Sigmoid colon (tissue), 7 donors: ENCODE data around the gene IL4. TPM values are rescaled to one million over a fixed set of nuclear protein-coding genes. Genes with fewer than 3 reads are reported as not detected.

ENCODE experiments used
- DNase-seq: peaks from one replicate; pipeline ENCODE4 v3.0.0-alpha.2; 2019
- H3K27ac ChIP-seq, 4 donors: fragments of 200-600 bp; sonication (generic); one replicate each; pipeline ENCODE4 v1.5.1; 2016 to 2019; ENCODE audit warnings: mild to moderate bottlenecking in 1 of 4
- H3K27me3 ChIP-seq, 3 donors: fragments of 200-600 bp; sonication (generic); one replicate each; pipeline ENCODE4 v1.5.1; 2019; ENCODE audit warnings: mild to moderate bottlenecking in 1 of 3
- H3K36me3 ChIP-seq, 4 donors: fragments of 200-600 bp; sonication (generic); one replicate each; pipeline ENCODE4 v1.5.1; 2016 to 2019
- H3K4me1 ChIP-seq, 4 donors: fragments of 200-600 bp; sonication (generic); one replicate each; pipeline ENCODE4 v1.5.1; 2017 to 2019
- H3K4me3 ChIP-seq, 4 donors: fragments of 200-600 bp; sonication (generic); one replicate each; pipeline ENCODE4 v1.5.1; 2017 to 2019; ENCODE audit warnings: mild to moderate bottlenecking in 2 of 4, moderate library complexity in 1 of 4
- H3K9me3 ChIP-seq, 4 donors: fragments of 200-600 bp in 3 of 4; sonication (generic) in 3 of 4; one replicate each; pipeline versions ENCODE4 v1.5.1 to v1.6.1; 2013 to 2019
- CTCF ChIP-seq, 4 experiments: fragments of 450-650 bp in 3 of 4; fragments of 200-600 bp in 1 of 4; IDR thresholded peaks; one replicate each; pipeline ENCODE4 v1.5.1; 2016 to 2019; ENCODE audit warnings: antibody characterized with exemption in 4 of 4, mild to moderate bottlenecking in 3 of 4, moderate library complexity in 2 of 4
- EP300 ChIP-seq, 4 donors: sonication (generic); formaldehyde crosslinking; IDR thresholded peaks; one replicate each; pipeline ENCODE4 v1.6.1; 2017; ENCODE audit warnings: antibody characterized with exemption in 4 of 4
- POLR2A ChIP-seq, 2 donors: fragments of 450-650 bp; IDR thresholded peaks; one replicate each; pipeline ENCODE4 v1.6.1; 2016; ENCODE audit warnings: antibody characterized with exemption in 2 of 2, mild to moderate bottlenecking in 2 of 2, moderate library complexity in 2 of 2
- POLR2AphosphoS5 ChIP-seq, 4 donors: sonication (generic); formaldehyde crosslinking; IDR thresholded peaks; one replicate each; pipeline ENCODE4 v1.6.1; 2017; ENCODE audit warnings: antibody characterized with exemption in 4 of 4
- WGBS, 2 donors: extraction: QIAGEN DNeasy Blood & Tissue Kit; methylation state at CpG; one replicate each; pipeline ENCODE4 v1.1.7; 2013; 5-methylcytosine and 5-hydroxymethylcytosine counted together
- intact Hi-C: fragments of 100-400 bp; cut with DNase I; formaldehyde crosslinking; loops from one replicate; pipeline ENCODE4 v1.15.1; 2023
- polyA plus RNA-seq, 3 donors: library from polyadenylated mRNA; stranded (reverse); fragments of 200-250 nt; gene quantifications; one replicate each; pipeline ENCODE4 v1.2.3, GENCODE V29; 2013
- total RNA-seq, 4 donors: library from RNA; depleted of rRNA; stranded (reverse); fragments of >200 nt; gene quantifications; one replicate each; pipeline ENCODE4 v1.1.0, GENCODE V29; 2016
- donor health status: healthy with polysubstance abuse.
- donor health status: Bipolar disorder and iron deficiency.
- donor health status: healthy.

The IL4 gene
- total and polyA plus RNA-seq, 7 donors: not detected

GRCh38 chr5:132725745-132726144 is 52.0 kb downstream of the IL4 start:
- no peaks in the 10 kb centered on the region for H3K9me3 ChIP-seq
- no peak for DNase-seq
- H3K4me1 ChIP-seq: no peaks in the 10 kb centered on the region
- TF ChIP-seq EP300 (IDR thresholded peaks at IDR 0.05) (no peak), CTCF (IDR thresholded peaks at IDR 0.05) (no peak), POLR2AphosphoS5 (IDR thresholded peaks at IDR 0.05) (no peak), POLR2A (IDR thresholded peaks at IDR 0.05) (no peak)
- H3K4me3 ChIP-seq: no peak overlapping the region
- no peak overlapping the region for H3K27ac ChIP-seq
- peaks cover 0 to 23% (median 3%) of the 10 kb centered on the region in 4 donors for H3K36me3 ChIP-seq
- H3K27me3 ChIP-seq: no peaks in the 10 kb centered on the region
- intact Hi-C loops: no loop called here
- 95 to 96% methylated on average over 2 of the region's 2 CpGs for WGBS, 2 donors

GRCh38 chr5:132729896-132730295 is 56.1 kb downstream of the IL4 start:
- DNase-seq: no peak
- Histone ChIP-seq H3K4me1 (no peaks in the 10 kb centered on the region), H3K27ac (no peak overlapping the region), H3K4me3 (no peak overlapping the region), H3K36me3 (peaks cover 0 to 31% (median 3%) of the 10 kb centered on the region in 4 donors), H3K27me3 (no peaks in the 10 kb centered on the region), H3K9me3 (no peaks in the 10 kb centered on the region)
- intact Hi-C loops: loop anchor here (10.0 kb wide), 2 partner anchors 95 to 345 kb away; no protein-coding TSS in a partner anchor
- WGBS, 2 donors: 97 to 98% methylated on average over 10 of the region's 10 CpGs
- no peak for TF ChIP-seq CTCF (IDR thresholded peaks at IDR 0.05)
- no peak for TF ChIP-seq EP300 (IDR thresholded peaks at IDR 0.05)
- no peak for TF ChIP-seq POLR2AphosphoS5 (IDR thresholded peaks at IDR 0.05)
- TF ChIP-seq POLR2A (IDR thresholded peaks at IDR 0.05): no peak

Other genes starting within 250 kb of the IL4 start
- 100 to 1,000 TPM in 1 of 4 donors, 10 to 100 TPM in 3; 15.3 to 124 (median 22.7) TPM for gene IRF1, start 183.2 kb upstream of the IL4 start, total RNA-seq
- gene IRF1, start 183.2 kb upstream of the IL4 start, polyA plus RNA-seq: 100 to 1,000 TPM in 1 of 3 donors, 10 to 100 TPM in 2; 37.2 to 169 (median 70.5) TPM
- gene IL5, start 130.5 kb upstream of the IL4 start, total RNA-seq: not detected
- not detected for gene IL5, start 130.5 kb upstream of the IL4 start, polyA plus RNA-seq
- gene RAD50, start 117.0 kb upstream of the IL4 start, total RNA-seq: 10 to 100 TPM; 20.0 to 34.6 (median 29.3) TPM
- 10 to 100 TPM in 1 of 3 donors, 1 to 10 TPM in 2; 6.0 to 11.4 (median 8.1) TPM for gene RAD50, start 117.0 kb upstream of the IL4 start, polyA plus RNA-seq
- gene IL13, start 15.8 kb upstream of the IL4 start, total RNA-seq: not detected
- under 1 TPM in 1 of 3 donors, not detected in 2; 0.15 TPM for gene IL13, start 15.8 kb upstream of the IL4 start, polyA plus RNA-seq
- gene KIF3A, start 63.6 kb downstream of the IL4 start, total RNA-seq: 10 to 100 TPM in 2 of 4 donors, 1 to 10 TPM in 2; 7.1 to 19.9 (median 12.9) TPM
- gene KIF3A, start 63.6 kb downstream of the IL4 start, polyA plus RNA-seq: 1 to 10 TPM; 1.2 to 2.7 (median 1.8) TPM
- 1 to 10 TPM in 1 of 4 donors, not detected in 3; 1.4 TPM for gene CCNI2, start 73.4 kb downstream of the IL4 start, total RNA-seq
- 1 to 10 TPM; 1.8 to 5.3 (median 2.3) TPM for gene CCNI2, start 73.4 kb downstream of the IL4 start, polyA plus RNA-seq
- gene SEPTIN8, start 103.2 kb downstream of the IL4 start, total RNA-seq: 10 to 100 TPM; 21.4 to 36.0 (median 30.9) TPM
- 10 to 100 TPM; 19.2 to 38.0 (median 30.7) TPM for gene SEPTIN8, start 103.2 kb downstream of the IL4 start, polyA plus RNA-seq
- gene SOWAHA, start 139.3 kb downstream of the IL4 start, total RNA-seq: under 1 TPM in 2 of 4 donors, not detected in 2; 0.16 to 0.36 TPM
- gene SOWAHA, start 139.3 kb downstream of the IL4 start, polyA plus RNA-seq: 10 to 100 TPM in 2 of 3 donors, 1 to 10 TPM in 1; 8.0 to 33.8 (median 26.4) TPM
- 10 to 100 TPM in 1 of 4 donors, 1 to 10 TPM in 3; 4.2 to 20.0 (median 7.6) TPM for gene SHROOM1, start 156.7 kb downstream of the IL4 start, total RNA-seq
- 10 to 100 TPM; 22.4 to 25.1 (median 24.6) TPM for gene SHROOM1, start 156.7 kb downstream of the IL4 start, polyA plus RNA-seq
- gene GDF9, start 192.5 kb downstream of the IL4 start, total RNA-seq: 1 to 10 TPM in 1 of 4 donors, under 1 TPM in 2, not detected in 1; 0.33 to 1.8 (median 0.55) TPM
- gene GDF9, start 192.5 kb downstream of the IL4 start, polyA plus RNA-seq: under 1 TPM in 1 of 3 donors, not detected in 2; 0.22 TPM
- 100 to 1,000 TPM; 113 to 230 (median 172) TPM for gene UQCRQ, start 192.7 kb downstream of the IL4 start, total RNA-seq
- 100 to 1,000 TPM; 416 to 936 (median 650) TPM for gene UQCRQ, start 192.7 kb downstream of the IL4 start, polyA plus RNA-seq
- gene LEAP2, start 199.7 kb downstream of the IL4 start, total RNA-seq: 1 to 10 TPM in 1 of 4 donors, under 1 TPM in 3; 0.36 to 1.4 (median 0.77) TPM
- gene LEAP2, start 199.7 kb downstream of the IL4 start, polyA plus RNA-seq: 1 to 10 TPM in 2 of 3 donors, under 1 TPM in 1; 0.60 to 1.7 (median 1.4) TPM